DND-41 (cell line): Measurements from ENCODE around the gene CLMN.

ENCODE experiments used
- EZH2 ChIP-seq: IDR thresholded peaks from 3 replicates; pipeline ENCODE4 v1.6.1; 2012; ENCODE audit warnings: borderline replicate concordance, low read depth, mild to moderate bottlenecking, moderate library complexity, low read length, inconsistent platforms; ENCODE audit not compliant: severe bottlenecking
- TF ChIP-seq, protein P1 (sequence below): IDR thresholded peaks from 2 replicates; pipeline ENCODE4 v1.5.1; 2012; ENCODE audit warnings: borderline replicate concordance, low read length, moderate library complexity, mild to moderate bottlenecking; ENCODE audit not compliant: poor library complexity, severe bottlenecking; ENCODE audit errors: extremely low read depth

GRCh38 chr14:95189367-95190132 lies 130.2 kb downstream of the CLMN start:
- TF ChIP-seq, protein P1, sequence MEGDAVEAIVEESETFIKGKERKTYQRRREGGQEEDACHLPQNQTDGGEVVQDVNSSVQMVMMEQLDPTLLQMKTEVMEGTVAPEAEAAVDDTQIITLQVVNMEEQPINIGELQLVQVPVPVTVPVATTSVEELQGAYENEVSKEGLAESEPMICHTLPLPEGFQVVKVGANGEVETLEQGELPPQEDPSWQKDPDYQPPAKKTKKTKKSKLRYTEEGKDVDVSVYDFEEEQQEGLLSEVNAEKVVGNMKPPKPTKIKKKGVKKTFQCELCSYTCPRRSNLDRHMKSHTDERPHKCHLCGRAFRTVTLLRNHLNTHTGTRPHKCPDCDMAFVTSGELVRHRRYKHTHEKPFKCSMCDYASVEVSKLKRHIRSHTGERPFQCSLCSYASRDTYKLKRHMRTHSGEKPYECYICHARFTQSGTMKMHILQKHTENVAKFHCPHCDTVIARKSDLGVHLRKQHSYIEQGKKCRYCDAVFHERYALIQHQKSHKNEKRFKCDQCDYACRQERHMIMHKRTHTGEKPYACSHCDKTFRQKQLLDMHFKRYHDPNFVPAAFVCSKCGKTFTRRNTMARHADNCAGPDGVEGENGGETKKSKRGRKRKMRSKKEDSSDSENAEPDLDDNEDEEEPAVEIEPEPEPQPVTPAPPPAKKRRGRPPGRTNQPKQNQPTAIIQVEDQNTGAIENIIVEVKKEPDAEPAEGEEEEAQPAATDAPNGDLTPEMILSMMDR, result no peak
- TF ChIP-seq EZH2, result no peak
